OCI-LY7 (cell line): ENCODE results near the gene PELI2.

Source experiments
- CTCF ChIP-seq: fragments of 200-600 bp; sonication (generic); conservative IDR thresholded peaks from 2 replicates; pipeline ENCODE4 v1.5.1; 2014; ENCODE audit warnings: mild to moderate bottlenecking, antibody characterized with exemption, low read length, moderate library complexity, mixed read lengths
- EZH2phosphoT487 ChIP-seq: fragments of 200-600 bp; sonication (generic); IDR thresholded peaks from 2 replicates; pipeline ENCODE4 v1.6.1; 2018; ENCODE audit warnings: low read depth, borderline replicate concordance, mild to moderate bottlenecking, mixed run types, antibody characterized with exemption, low read length, moderate library complexity, mixed read lengths

GRCh38 chr14:56159066-56159465, 40.9 kb downstream of the PELI2 start:
- no peak for TF ChIP-seq CTCF
- no peak for TF ChIP-seq EZH2phosphoT487
